GM21367 (cell line): ENCODE measurements around the gene CCR7.

Source experiments
- ATAC-seq: cut with Tn5 transposase; IDR thresholded peaks from one replicate; pipeline ENCODE4 v1.9.1; 2021; ENCODE audit not compliant: unreplicated experiment

The CCR7 gene

DNA sequence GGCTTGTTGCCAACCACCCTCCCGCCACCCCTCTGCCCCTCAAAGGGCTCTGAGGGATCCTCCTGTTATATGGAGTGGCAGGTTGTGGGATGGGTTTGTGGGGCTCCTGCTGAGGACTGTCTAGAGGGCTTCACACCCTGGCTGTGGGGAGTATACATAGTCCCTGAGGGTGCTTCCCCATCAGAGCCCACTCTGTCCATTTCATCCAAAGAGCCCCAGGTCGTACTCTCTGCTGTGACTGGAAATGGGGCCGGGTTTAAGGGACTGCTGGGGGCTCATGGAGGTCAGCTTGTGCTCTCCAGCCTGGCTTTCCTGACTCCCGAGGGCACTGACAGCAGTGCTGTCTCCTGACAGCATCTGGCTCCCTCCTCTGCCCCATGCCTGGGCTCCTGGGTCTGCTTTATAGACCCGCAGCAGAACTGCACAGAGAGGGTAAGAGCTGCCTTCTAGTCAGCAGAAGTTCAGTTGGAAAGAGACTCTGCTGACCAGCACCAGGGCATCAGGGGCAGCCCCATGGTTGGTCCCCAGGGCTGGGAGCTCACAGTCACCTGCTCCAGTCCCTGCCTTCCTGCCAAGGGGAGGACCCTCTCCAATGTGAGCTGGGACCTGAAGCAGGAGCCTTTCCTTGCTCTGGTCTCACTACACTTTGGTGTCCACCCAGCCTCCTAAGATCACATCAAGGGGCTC, 46.0 kb downstream of the CCR7 start:
- no peak for ATAC-seq

DNA sequence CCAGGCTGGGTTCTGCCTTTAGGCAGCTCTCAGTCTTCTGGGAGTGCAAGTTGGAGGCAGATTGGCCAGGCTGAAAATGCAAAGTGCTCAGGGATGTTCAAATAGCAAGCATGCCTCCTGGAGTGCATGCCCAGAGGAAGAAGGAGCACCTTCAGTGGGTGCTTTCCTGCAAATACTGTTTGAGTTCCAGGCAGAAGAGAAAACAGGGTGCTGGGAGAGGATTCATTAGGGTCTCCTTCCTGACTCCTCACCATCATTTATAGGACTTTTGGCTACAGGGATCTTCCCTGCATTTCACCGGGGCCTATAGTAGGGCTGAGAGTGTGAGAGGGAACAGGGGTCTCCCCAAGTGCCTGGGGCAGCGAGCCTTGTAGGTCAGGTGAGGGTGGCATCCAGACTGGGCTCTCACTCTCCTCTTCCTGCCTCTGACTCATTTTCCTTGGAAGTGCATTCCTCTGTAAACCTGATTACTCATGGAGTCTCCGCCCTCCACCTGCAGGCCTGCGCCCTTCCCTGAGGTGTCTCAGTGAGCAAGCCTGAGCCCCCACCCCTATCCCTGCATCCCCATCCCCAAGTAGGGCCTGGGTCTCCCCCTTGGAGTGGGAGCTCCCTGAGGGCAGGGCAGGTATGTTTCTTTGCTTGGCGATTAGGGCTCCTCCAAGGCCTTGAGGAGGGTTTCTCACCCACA, 46.7 kb downstream of the CCR7 start:
- no peak for ATAC-seq

DNA sequence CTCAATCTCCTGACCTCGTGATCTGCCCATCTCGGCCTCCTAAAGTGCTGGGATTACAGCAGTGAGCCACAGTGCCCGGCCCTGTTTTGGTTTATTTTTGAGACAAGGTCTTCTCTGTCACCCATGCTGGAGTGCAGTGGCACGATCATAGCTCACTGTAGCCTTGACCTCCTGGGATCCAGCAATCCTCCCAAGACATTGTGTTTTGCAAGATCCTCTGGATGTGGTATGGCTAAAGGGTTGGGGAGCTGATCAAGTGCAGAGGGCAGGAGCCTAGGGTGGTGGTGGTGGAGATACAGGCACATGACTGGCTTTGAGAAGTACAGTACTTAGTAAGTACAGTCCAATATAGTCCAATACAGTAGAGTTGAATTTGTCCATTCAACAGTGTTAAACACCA, 47.3 kb downstream of the CCR7 start:
- no peak for ATAC-seq

DNA sequence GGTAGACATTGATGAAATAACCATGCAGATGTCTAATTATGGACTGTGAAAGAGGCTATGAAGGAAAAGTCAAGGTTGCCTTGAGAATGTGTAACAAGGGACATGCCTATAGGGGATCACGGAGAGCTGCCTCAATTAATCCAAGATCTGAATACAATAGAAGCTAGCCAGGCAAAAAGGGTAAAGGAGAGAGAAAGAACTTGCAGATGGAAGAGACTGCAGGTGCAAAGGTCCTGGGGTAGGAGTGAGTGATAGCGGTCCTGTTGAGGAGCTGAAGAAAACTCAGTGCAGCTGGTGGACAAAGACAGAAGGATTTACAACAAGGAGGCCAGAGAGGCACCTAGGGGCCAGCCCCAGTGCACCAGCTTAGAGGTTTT, 48.0 kb downstream of the CCR7 start:
- no peak for ATAC-seq

DNA sequence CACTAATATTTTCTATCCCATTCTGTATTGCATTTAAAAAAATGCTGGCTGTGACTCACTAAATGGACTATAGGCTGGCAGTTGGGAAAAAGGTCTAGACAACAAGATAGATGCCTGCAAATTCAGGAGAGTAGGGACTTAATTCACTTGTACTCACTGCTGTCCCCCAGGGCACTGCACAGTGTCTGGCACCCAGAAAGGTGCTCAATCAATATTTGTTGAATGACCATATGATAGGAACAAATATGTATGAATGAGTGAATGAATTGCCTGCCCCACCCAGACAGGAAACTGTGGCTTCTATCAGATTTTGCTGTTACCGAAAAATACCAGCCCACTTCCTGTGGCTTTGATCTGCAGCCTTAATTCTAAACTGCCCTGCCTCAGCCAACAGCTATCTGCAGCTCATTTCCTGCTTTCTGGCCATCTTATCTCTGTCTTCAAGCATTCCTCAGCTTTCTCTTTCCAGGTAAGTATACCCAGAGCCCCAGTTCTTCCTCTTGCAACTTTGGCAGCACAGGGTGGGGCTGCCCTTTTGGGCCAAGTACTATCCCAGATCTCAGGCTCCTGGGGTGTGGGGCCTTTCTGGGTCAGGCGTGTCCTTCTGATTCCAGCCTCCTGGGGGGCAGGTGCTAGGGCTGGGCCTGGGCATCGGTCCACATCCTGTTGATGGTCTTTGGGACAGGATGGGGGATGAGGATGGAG, 48.5 kb downstream of the CCR7 start:
- ATAC-seq = no peak

DNA sequence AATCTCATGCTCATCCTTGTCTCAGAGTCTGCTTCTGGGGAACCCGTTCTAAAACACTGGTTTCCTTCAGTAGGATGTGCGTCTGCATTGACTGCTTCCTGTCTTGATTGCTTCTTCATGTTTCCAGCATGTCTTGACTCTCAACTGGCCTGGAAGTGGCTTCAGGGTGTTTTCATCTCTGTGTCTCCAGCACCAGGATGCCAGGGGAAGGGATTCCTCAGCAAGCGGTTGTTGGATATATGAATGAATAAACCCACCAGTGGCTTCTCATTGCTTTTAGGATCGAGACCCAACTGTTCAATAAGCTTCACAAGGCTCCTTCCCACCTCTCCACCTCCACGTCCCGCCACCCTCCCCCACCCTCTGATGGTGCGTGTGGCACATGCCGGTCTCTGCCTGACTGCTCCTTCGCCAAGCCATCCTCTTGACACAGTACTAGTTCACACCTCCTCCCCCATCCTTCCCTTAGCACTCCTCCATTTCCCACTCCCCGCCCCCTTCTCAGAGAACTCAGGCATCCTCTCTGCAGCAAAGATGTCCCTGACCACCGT, 49.7 kb downstream of the CCR7 start:
- no peak for ATAC-seq

DNA sequence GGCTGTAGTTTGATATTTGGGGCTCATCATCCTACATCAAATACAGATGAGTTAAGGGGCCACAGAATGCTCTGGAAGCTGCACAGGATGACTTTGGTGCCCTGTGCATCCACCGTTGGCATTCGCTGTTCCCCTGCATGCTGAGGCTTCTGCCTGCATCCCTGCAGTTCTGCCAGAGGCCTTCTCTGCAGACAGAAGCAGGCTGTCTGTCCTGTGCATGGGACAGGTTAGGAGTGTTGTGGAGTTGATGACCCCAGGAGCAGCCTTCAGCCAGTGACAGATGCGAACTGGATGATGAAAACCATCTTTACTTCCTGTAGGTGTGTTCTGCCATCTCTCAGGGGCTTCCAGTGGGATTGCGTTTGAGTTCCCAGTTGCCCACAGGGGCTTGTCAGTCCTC, 50.3 kb downstream of the CCR7 start:
- ATAC-seq = no peak

DNA sequence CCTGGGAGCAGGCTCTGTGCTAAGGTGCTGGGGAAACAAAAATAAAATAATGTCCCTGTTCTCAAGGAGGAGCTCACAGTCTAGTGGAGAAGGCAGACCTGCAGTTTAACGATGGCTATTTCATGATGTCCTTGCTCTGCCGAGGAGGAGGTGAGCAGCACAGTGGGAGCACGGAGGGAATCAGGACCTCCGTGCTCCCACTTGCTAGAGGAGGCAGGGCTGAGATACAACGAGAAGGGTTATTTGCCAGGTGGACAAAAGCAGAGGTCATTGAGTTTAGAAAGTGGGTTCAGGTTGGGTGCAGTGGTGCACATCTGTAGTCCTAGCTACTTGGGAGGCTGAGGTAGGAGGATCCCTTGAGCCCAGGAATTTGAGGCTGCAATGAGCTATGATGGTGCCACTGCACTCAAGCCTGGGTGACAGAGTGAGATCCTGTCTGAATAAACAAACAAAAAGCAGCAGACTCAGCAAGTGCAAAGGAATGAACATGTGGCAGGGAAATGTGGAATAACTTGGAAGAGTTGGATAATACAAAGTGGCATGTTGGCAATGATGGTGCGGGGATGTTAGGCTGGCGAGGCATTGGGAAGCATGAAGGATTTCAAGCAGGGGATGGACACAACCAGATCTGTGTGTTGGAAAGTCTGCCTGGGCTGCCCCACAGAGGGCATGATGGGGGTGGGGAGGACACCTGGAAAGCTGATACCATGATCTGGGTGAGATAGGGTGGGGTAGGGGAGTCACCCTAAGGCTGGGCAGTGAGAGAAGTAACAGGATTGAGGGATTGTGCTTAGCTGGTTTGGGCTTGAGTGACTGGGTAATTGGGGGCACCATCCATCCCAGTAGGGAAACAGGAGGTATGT, 51.0 kb downstream of the CCR7 start:
- ATAC-seq = no peak

DNA sequence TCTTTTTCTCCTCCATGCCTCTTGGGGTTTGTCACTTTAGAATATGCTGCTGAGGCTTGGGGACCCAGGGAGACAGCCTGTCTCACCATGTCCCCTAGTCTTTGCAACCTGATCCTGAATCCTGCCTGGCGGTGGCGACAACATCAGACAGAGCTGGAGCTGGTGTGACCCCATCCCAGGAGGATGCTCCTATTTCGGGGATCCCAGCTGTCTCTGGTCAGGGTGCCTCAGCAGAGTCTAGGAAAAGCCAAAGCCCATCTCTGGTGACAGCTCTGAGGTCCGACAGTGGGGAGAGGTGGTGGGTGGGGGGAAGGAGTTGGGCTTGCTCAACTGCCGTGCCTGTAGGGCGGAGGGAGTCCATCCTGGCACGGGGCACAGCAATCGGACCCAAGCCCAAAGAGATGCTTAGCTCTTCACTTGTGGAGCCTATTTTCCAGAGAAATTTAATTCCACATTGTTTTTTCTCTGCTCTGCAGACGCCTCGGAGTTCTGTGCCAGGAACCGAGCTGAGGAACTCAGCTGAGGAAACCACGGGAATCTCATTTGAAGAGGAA, 53.5 kb downstream of the CCR7 start:
- ATAC-seq = no peak

DNA sequence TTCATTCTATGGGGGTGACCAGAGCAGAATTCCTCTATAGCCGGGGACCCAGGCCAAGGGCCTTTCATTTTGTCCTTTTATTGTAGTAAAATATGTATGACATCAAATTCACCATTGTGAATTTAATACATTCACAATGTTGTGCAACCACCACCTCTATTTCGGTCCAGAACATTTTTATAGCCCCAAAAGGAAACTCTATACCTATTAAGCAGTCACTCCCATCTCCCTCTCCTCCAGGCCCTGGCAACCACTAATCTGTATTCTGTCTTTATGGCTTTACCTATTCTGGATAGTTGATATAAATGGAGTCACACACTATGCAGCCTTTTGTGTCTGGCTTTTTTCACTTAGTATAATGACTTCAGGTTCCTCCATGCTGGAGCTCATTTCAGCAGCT, 54.1 kb downstream of the CCR7 start:
- no peak for ATAC-seq

DNA sequence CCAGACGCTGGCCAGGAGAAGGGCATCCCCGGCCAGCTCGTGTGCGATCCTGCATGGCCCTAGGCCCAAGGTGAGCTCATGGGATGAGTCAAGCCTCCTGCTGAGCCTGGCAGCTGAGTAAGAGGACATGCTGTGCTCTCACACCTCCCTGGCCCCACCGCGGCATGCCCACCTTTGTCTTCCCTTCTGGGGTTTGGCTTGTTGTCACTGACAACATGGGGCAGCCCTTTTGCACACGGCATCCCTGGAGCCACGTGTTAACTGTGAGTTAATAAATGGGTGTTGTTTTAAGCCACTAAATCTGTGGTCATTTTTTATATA, 55.0 kb downstream of the CCR7 start:
- no peak for ATAC-seq

DNA sequence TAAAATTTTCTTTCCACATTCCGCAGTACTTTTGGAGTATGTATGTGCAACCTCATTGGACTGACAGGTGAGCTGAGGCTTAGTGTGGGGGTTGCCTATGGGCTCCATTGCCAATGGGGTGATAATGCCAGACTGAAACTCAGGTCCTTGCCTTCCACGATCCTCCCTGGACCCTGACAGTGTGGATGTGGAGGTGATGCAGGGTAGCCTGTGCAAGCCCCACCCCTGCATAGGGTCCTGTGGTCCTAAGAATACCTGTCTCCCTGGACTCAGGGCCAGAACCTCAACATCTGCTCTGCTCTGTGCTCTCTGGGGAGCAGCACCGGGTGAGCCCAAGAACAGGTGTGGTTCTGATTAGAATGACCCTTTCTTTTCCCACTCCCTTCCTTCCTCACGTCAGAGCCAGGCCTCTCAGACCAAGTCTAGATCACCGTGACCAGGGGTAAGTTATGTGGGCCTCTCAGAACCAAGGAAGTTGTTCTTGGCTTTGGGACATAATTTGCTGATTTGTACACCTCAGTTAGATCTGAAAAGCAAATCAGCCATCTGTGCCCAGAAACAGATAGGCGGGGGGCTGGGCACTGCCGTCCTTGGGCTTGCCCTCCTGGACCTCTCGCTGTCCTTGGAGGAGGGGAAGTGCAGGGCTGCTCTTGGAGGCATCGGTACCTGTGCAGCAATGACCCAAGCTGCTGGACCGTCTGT, 55.5 kb downstream of the CCR7 start:
- ATAC-seq = no peak

DNA sequence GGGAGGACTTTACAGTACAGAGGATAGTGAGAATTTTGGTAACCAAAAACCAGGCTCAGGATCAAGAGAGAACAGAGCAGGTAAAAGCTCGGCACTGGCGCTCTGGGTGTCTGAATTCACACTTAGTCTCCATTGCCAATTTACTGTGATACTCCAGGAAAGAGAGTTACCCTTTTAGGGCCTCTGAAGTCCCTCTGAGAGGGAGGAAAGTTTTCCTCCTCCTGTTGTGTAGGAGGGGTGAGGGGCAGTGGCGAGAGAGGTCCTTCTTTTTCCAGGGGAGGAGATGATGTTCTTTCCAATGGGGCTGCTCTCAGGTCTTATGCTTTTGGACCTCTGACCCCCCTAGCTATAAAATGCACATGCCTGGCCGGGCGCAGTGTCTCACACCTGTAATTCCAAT, 58.5 kb downstream of the CCR7 start:
- ATAC-seq = no peak
